Stimulated activated CD4-positive, alpha-beta T cell treated with anti-CD3 and anti-CD28 coated beads, Interleukin-15, amount 100 ng/mL, for 48 hours (primary cell): ENCODE data around the gene SH3BP1.
"Not testable (repeated sequence)": the region's sequence is repeated elsewhere in the genome, so short reads cannot be mapped to it uniquely, and the experiment has no call there.

Source experiments
- DNase-seq, 2 donors: peaks; one replicate each; pipeline ENCODE4 v3.0.0-alpha.2; 2020; ENCODE audit warnings: low read depth in 2 of 2

SH3BP1 gene

GRCh38 chr22:37677493-37677974 lies 38.1 kb downstream of the SH3BP1 start:
- no peak for DNase-seq

- no peak for DNase-seq
Observed at GRCh38 chr22:37678372-37678771, 38.9 kb downstream of the SH3BP1 start.

- DNase-seq, result no peak
Observed at GRCh38 chr22:37679670-37680069, 40.2 kb downstream of the SH3BP1 start.

- DNase-seq, result no peak
Observed at GRCh38 chr22:37680191-37680851, 40.9 kb downstream of the SH3BP1 start.

GRCh38 chr22:37681001-37681424 lies 41.5 kb downstream of the SH3BP1 start:
- DNase-seq, result no peak

GRCh38 chr22:37681556-37682049 lies 42.1 kb downstream of the SH3BP1 start:
- peak; percentile 57 to 58 for DNase-seq

- DNase-seq, result no peak
Observed at GRCh38 chr22:37684803-37685615, 45.5 kb downstream of the SH3BP1 start.

GRCh38 chr22:37686002-37686982 lies 46.8 kb downstream of the SH3BP1 start, which contains the start of gene NOL12:
Gene NOL12, plus strand, starts transcription at chr22:37686343. Its CDS starts 50 bp downstream, at chr22:37686393.
- peak; percentile 52 to 68 for DNase-seq

GRCh38 chr22:37690407-37690806 lies 50.9 kb downstream of the SH3BP1 start:
- no peak for DNase-seq

- DNase-seq, result no peak
Observed at GRCh38 chr22:37690901-37691504, 51.5 kb downstream of the SH3BP1 start.

- no peak for DNase-seq
Observed at GRCh38 chr22:37692627-37693285, 53.3 kb downstream of the SH3BP1 start.

GRCh38 chr22:37694131-37694530 lies 54.7 kb downstream of the SH3BP1 start:
- not testable (repeated sequence) for DNase-seq

GRCh38 chr22:37696260-37696656 lies 56.8 kb downstream of the SH3BP1 start:
- not testable (repeated sequence) for DNase-seq

GRCh38 chr22:37696657-37697537 lies 57.4 kb downstream of the SH3BP1 start, which contains the start of gene TRIOBP:
Gene TRIOBP, plus strand, starts transcription at chr22:37697048. Its CDS starts 4,318 bp downstream, at chr22:37701366.
- DNase-seq, result peak; percentile 86 to 92

GRCh38 chr22:37697538-37697835 lies 58.0 kb downstream of the SH3BP1 start:
- DNase-seq, result no peak

- no peak for DNase-seq
Observed at GRCh38 chr22:37701141-37701786, 61.8 kb downstream of the SH3BP1 start.

GRCh38 chr22:37703906-37704305 lies 64.4 kb downstream of the SH3BP1 start:
- no peak for DNase-seq

- no peak for DNase-seq
Observed at GRCh38 chr22:37704645-37705044, 65.2 kb downstream of the SH3BP1 start.

- no peak for DNase-seq
Observed at GRCh38 chr22:37705205-37705604, 65.7 kb downstream of the SH3BP1 start.
